Hindlimb muscle (tissue), 1 donor: ENCODE results near the gene LRRC46. TPM values are rescaled to one million over a fixed set of nuclear protein-coding genes. Genes with fewer than 3 reads are reported as not detected.

Experiments
- DNase-seq: peaks from one replicate; pipeline ENCODE4 v3.0.0-alpha.2; 2013
- polyA plus RNA-seq: library from polyadenylated mRNA; unstranded; fragments of 120-200 nt; gene quantifications from one replicate; pipeline ENCODE4 v1.2.1, GENCODE V29; 2013; ENCODE audit not compliant: insufficient read length

Gene LRRC46
- polyA plus RNA-seq, 1 donor: 1.5 TPM

DNA sequence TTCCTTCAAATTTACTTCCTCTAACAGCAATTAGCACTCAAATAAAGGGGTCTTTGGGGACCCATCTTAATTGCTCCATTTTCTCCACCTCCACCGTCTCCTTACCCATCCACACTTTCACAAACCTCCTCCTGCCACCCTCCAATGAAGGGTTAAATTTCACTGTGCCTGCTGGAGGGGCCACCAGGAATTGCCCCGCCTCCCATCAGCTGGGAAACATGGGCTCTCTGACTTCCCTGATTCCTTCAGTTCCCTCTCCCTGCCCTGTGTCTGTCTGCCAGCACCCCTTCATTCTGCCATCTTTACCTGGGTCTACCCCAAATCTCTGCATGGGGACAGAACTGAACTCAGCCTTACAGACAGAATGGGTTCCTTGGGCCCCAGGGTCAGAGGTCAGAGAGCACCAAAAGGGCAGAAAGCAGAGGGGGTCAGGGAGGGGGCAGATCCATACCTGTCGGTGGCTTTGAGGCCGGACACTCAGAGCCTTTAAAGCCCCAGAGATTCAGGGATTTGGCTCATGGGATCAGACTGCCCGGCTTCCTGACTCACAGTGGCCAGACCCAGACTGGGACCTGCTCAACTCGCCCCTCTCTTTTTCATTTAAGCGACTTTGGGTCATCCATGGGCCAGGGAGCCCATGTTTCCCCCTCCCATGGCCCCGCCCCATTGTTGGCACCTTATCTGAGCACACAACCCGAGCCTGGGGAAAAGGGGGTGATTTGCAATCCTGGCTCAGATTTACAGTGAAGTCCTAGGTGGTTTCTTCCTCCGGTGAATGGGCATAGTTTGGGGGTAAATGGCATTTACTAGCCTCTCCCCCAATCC is 46.9 kb downstream of the LRRC46 start:
- no peak for DNase-seq

DNA sequence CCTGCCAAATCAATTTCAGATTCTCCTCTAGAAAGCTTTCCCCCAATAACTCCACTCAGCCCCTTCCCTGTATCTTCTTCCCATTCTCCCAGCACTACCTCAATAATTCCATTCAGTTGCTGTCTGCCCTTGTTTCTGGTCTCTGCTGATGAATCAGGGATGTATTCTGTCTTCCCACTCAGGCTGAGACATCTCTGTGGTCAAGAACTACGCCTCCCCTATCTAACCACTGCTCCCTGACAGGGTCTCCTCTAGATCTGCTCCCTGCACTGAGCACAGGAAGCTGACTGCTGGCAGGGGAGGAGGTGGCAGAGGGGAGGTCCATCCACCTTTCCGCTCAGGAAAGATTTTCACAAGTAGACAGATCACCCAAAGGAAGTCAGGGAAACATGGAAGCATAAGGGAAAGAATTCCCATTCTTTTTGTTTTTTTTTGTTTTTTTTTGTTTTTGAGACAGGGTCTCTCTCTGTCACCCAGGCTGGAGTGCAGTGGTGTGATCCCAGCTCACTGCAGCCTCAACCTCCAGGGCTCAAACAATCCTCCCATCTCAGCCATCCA is 47.6 kb downstream of the LRRC46 start:
- no peak for DNase-seq

DNA sequence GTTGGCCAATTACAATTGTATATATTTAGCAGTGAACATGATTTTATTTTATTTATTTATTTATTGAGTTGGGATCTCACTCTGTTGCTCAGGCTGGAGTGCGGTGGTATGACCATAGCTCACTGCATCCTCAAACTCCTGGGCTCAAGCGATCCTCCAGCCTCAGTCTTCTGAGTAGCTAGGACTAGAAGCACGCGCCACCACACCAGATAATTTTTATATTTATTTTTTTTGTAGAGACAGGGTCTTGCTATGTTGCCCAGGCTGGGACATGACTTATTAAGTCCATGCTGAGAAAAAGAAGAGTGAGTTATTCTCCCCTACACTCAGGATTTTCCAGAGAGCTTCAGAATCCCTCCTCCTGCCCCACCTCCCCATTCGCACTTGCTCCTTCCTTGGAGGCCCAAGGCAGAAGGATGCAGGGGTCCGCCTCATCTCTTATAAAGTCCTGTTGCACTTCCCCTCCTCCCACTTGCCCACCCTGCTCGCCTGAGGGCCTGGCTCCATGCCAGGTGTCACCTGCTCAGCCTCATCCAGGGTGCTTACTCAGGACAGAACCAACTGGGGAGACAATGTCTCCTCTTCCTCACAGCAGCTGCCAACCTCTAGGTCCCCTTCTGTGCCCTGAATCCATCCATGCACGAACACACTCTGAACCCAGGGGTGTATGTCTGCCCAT is 48.4 kb downstream of the LRRC46 start:
- DNase-seq: no peak

DNA sequence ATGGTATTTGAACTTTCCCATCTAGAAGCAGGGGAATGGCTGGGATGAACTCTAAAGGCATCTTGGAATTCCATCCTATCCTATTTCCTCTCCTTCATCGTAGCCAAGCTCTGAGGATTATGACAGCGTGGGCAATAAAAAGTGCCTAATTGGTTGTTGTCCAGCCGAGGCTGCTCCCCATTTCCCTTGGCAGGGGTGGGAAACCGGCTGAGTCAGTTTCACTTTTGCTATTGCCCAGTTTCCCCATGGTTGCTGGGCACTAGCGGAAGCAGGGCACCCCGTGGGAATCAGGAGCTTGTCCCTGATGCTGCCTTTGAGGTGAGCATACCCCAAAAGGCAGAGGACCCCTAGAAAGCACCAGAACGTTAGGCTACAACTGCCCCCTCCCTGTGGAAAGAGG is 50.8 kb downstream of the LRRC46 start:
- no peak for DNase-seq

DNA sequence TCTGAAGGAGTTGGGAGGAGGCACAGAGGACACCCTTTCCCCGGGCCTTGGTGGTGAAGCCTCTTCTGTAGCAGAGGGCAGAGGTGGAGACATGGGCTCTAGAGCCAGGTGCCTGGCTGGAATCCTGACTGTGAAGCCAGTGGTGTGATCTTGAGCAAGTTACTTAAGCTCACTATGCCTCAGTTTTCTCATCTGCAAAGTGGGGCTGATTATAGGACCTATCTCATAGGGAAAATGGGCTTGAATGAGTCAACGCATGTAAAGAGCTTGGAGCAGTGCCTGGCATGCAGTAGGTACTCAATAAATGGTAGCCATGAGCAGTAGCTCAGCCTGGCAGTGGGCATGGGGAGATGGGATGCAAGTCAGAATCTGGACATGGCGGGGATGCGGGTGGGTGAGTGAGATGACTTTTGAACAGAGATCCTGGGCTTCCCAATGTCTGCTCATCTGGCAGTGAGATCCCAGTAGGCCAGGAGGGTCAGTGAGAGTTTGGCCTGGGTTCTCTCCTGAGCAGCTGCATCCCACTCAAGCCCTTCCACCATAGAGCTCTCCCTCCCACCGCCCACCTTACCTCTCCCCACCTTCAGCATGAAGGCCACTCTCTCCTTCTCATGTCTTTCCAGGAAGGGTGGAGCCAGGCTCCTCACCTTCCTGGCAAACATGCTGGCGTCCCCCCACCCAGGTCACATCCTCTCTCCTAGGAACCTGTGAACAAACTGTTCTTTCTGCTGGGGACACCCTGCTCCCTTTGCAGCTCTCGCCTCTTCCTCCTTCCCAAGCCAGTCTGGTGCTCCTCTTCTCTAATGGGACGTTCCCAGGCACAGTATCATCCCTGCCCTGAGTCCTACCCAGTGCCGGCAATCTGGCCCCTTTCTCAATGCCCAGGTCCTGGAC is 51.5 kb downstream of the LRRC46 start:
- no peak for DNase-seq

DNA sequence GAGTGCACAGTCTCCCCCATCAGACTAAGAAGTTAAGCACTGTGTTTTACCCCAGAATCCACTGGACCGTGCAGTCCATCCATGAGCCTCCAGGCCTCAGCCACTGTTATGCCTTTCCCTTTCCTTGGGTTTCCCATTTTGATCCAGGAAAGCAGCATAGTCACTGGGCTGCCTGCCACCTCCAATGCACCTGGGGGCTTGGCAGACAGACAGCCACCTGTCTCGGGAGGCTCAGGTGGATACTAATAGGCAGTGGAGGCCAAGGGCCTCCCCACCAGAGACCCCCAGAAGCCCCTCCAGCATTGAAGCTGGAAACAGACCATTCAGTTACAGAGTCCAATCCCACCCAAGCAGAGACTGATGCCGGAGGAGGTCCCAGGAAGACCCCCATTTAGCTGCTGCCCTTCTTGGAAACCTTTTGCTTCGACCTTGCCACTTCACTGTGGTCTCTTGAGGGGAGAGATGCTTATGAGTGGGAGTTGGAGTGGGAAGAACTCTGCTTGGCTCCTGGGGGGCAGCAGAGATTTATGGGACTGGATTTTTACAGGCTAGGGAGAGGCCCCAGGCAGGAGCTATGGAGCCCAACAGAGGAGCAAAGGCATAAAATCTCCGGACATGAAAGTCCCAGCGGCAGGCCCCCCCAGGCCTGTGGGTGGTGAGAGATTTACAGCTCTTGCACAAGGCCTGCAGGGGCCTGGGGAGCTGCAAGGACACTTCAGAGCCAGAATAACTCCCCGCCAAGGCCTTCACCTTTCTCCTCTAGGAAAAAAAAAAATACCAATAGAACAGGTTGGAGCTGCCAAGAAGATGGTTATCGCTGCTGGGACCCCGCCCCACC is 52.3 kb downstream of the LRRC46 start:
- no peak for DNase-seq

DNA sequence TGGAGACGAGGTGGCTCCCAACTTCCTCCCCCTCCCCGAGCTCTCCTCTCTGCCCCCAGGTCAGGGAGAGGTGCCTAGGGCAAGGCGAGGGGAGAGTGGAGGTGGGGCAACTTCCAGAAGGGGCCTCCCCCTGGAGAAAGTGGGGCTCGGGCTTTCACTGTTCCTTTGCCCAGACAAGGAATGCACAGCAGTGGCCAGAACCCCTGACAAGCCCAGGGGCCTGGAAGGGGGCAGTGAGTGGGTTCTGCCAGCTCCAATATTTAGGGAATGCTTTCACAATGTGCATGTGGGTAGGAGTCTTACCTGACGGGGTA is 52.9 kb downstream of the LRRC46 start:
- no peak for DNase-seq

DNA sequence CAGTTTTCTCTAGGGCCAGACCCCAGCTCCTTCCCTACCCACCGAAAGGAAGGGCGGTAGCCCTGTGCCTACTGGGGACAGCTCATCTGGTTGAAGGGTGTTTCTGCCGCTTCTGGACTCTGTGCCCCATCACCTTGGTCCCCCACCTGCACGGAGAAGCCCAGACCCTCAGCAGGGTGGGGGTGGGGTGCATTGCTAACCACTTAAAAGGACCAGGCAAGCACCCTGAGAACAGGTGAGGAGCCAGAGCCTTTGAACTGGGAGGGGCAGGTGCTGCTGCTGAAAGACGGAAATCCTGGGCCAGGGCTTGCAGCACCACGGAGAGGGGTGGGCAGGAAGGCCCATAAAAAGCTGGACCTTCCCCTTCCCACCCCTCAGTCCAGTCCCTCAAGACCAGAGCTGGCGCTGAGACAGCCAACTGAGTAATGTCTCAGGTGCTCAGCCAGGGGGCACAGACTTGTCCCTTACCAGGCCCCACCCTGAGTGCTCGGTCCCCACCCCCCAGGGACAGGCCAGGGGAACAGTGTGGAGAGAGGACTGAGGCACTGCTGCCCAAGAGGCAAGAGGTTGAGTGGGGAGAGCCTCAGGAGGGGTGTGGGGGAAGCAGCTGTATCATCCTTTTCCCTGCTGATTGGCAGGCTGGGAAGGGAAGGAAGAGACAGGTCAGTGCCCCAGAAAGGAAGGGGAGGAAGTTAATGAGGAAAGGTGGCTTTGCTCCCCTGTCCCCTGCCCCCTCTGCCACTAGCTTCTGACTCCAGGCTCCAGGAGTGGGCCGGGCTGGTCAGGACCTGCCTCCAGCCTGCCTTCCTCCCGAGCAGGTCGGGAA is 53.6 kb downstream of the LRRC46 start:
- DNase-seq: no peak

Other genes starting within 250 kb of the LRRC46 start
- 144 TPM for gene KPNB1, start 181.8 kb upstream of the LRRC46 start, polyA plus RNA-seq
- 38.6 TPM for gene TBKBP1, start 137.5 kb upstream of the LRRC46 start, polyA plus RNA-seq
- gene TBX21, start 98.4 kb upstream of the LRRC46 start, polyA plus RNA-seq: 0.15 TPM
- 16.1 TPM for gene OSBPL7, start 9.9 kb upstream of the LRRC46 start, polyA plus RNA-seq
- gene MRPL10, start 129 bp upstream of the LRRC46 start, polyA plus RNA-seq: 68.7 TPM
- gene SCRN2, start 9.6 kb downstream of the LRRC46 start, polyA plus RNA-seq: 26.5 TPM
- 0.93 TPM for gene SP6, start 19.5 kb downstream of the LRRC46 start, polyA plus RNA-seq
- gene SP2, start 64.6 kb downstream of the LRRC46 start, polyA plus RNA-seq: 19.0 TPM
- gene PNPO, start 109.9 kb downstream of the LRRC46 start, polyA plus RNA-seq: 11.2 TPM
- gene PRR15L, start 126.2 kb downstream of the LRRC46 start, polyA plus RNA-seq: not detected
- gene CDK5RAP3, start 139.4 kb downstream of the LRRC46 start, polyA plus RNA-seq: 74.7 TPM
- 39.1 TPM for gene COPZ2, start 206.1 kb downstream of the LRRC46 start, polyA plus RNA-seq
- gene NFE2L1, start 216.7 kb downstream of the LRRC46 start, polyA plus RNA-seq: 302 TPM